GM12891 (cell line): ENCODE measurements around the gene RALB.

Experiments
- PAX5 ChIP-seq: IDR thresholded peaks from 2 replicates; pipeline ENCODE4 v1.6.1; 2011; ENCODE audit warnings: low read length, moderate library complexity, mild to moderate bottlenecking; ENCODE audit not compliant: insufficient read depth, severe bottlenecking
- POLR2A ChIP-seq: IDR thresholded peaks from 2 replicates; pipeline ENCODE4 v1.6.1; 2011; ENCODE audit warnings: low read depth, low read length, control low read depth
- POLR2AphosphoS5 ChIP-seq: IDR thresholded peaks from 2 replicates; pipeline ENCODE4 v1.6.1; 2011; ENCODE audit warnings: low read depth, low read length, control low read depth
- SPI1 ChIP-seq: IDR thresholded peaks from 2 replicates; pipeline ENCODE4 v1.6.1; 2011; ENCODE audit warnings: low read depth, low read length, control low read depth
- TAF1 ChIP-seq: IDR thresholded peaks from 2 replicates; pipeline ENCODE4 v1.6.1; 2011; ENCODE audit warnings: low read depth, low read length, control low read depth

DNA sequence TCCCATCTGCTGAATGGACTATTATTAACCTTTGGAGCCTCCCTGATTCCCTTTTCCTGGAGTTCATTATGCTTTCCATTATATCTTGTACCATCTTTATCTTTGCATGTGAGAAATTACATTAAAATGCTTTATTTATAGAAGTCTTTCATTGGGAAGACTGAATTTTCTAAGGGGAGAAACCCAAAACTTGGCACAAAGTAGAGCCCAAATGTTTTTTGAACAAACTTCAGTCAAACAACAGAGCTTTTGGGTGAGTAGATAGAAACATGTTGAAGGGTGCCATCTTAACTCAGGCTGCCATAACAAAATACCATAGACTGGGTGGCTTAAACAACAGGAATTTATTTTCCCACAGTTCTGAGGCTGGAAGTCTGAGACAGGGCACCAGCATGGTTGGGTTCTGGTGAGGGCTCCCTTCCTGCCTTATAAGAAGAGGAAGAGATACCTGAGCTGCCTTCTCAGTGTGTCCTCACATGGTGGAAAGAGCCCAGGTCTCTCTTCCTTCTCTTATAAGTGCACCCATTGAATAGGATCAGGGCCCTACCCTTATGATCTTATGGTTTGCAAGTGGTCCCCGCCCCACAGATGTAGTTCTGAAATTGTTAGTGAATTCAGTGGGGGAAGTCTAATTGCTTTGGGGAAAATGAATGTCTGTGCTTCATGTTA lies 19.2 kb downstream of the RALB start:
- TF ChIP-seq TAF1 (no peak), POLR2A (no peak), POLR2AphosphoS5 (no peak), SPI1 (0 out of 2 replicates have a peak, but pooled peaks have one; percentile 16), PAX5 (no peak)
